ENCODE results near the gene FSTL4. TPM values are rescaled to one million over a fixed set of nuclear protein-coding genes. Genes with fewer than 3 reads are reported as not detected.

The FSTL4 gene
- total and polyA plus RNA-seq, 2 experiments from 2014 or later = 0.47 to 0.74 TPM

GRCh38 chr5:133296624-133297023, 315.7 kb downstream of the FSTL4 start:
- no peak overlapping the region for H3K27ac ChIP-seq
- no peaks in the 10 kb centered on the region for H3K4me1 ChIP-seq (ENCODE audit: insufficient read depth)
- no peaks in the 10 kb centered on the region for H4K20me1 ChIP-seq (ENCODE audit: insufficient read depth, poor library complexity, severe bottlenecking)
- TF ChIP-seq EZH2 (IDR thresholded peaks at IDR 0.05; ENCODE audit: borderline replicate concordance) = no peak
- no peak for TF ChIP-seq EZH2phosphoT487 (IDR thresholded peaks at IDR 0.05; ENCODE audit: low read depth, severe bottlenecking, unreplicated experiment)
- TF ChIP-seq CTCF (IDR thresholded peaks at IDR 0.05; ENCODE audit: poor library complexity) = no peak
- no peaks in the 10 kb centered on the region for H3K79me2 ChIP-seq
- H3K36me3 ChIP-seq (replicated peaks; ENCODE audit: insufficient read depth, low read depth) = no peaks in the 10 kb centered on the region
- H3K9me2 ChIP-seq (replicated peaks; ENCODE audit: insufficient read depth) = no peaks in the 10 kb centered on the region
- no peak overlapping the region for H3K4me3 ChIP-seq
- no peaks in the 10 kb centered on the region for H3K27me3 ChIP-seq
- no peak overlapping the region for H2AFZ ChIP-seq
- no peak overlapping the region for H3K4me2 ChIP-seq
- no peaks in the 10 kb centered on the region for H3K9me3 ChIP-seq (ENCODE audit: low read depth)
- DNase-seq (ENCODE audit: low spot score) = no peak
- WGBS (ENCODE audit: low lambda C conversion rate, missing lambda C conversion rate) = 56% methylated on average over 5 of the region's 5 CpGs

GRCh38 chr5:133295520-133295919, 316.8 kb downstream of the FSTL4 start:
- Histone ChIP-seq H3K27ac (no peak overlapping the region), H3K4me1 (ENCODE audit: insufficient read depth) (no peaks in the 10 kb centered on the region), H2AFZ (no peak overlapping the region), H3K27me3 (no peaks in the 10 kb centered on the region), H3K36me3 (replicated peaks; ENCODE audit: insufficient read depth, low read depth) (no peaks in the 10 kb centered on the region), H3K79me2 (no peaks in the 10 kb centered on the region), H3K9me3 (ENCODE audit: low read depth) (no peaks in the 10 kb centered on the region), H3K4me2 (no peak overlapping the region), H3K9me2 (replicated peaks; ENCODE audit: insufficient read depth) (no peaks in the 10 kb centered on the region), H4K20me1 (ENCODE audit: insufficient read depth, poor library complexity, severe bottlenecking) (no peaks in the 10 kb centered on the region), H3K4me3 (no peak overlapping the region)
- TF ChIP-seq EZH2 (IDR thresholded peaks at IDR 0.05; ENCODE audit: borderline replicate concordance) (no peak), CTCF (IDR thresholded peaks at IDR 0.05; ENCODE audit: poor library complexity) (no peak), EZH2phosphoT487 (IDR thresholded peaks at IDR 0.05; ENCODE audit: low read depth, severe bottlenecking, unreplicated experiment) (no peak)
- WGBS (ENCODE audit: low lambda C conversion rate, missing lambda C conversion rate) = 91% methylated on average over 3 of the region's 3 CpGs
- no peak for DNase-seq (ENCODE audit: low spot score)

GRCh38 chr5:133294380-133294779, 318.0 kb downstream of the FSTL4 start:
- WGBS (ENCODE audit: low lambda C conversion rate, missing lambda C conversion rate) = 67% methylated on average over 3 of the region's 3 CpGs
- H3K4me1 ChIP-seq (ENCODE audit: insufficient read depth) = peaks cover 4% of the 10 kb centered on the region
- H3K36me3 ChIP-seq (replicated peaks; ENCODE audit: insufficient read depth, low read depth) = no peaks in the 10 kb centered on the region
- H3K27me3 ChIP-seq = no peaks in the 10 kb centered on the region
- H3K9me3 ChIP-seq (ENCODE audit: low read depth) = no peaks in the 10 kb centered on the region
- no peak for DNase-seq (ENCODE audit: low spot score)
- no peak for TF ChIP-seq EZH2phosphoT487 (IDR thresholded peaks at IDR 0.05; ENCODE audit: low read depth, severe bottlenecking, unreplicated experiment)
- H2AFZ ChIP-seq = no peak overlapping the region
- no peaks in the 10 kb centered on the region for H3K9me2 ChIP-seq (replicated peaks; ENCODE audit: insufficient read depth)
- no peak overlapping the region for H3K4me2 ChIP-seq
- no peaks in the 10 kb centered on the region for H4K20me1 ChIP-seq (ENCODE audit: insufficient read depth, poor library complexity, severe bottlenecking)
- H3K27ac ChIP-seq = no peak overlapping the region
- H3K79me2 ChIP-seq = no peaks in the 10 kb centered on the region
- H3K4me3 ChIP-seq = no peak overlapping the region

- H3K9me2 ChIP-seq (replicated peaks; ENCODE audit: insufficient read depth) = no peaks in the 10 kb centered on the region
- H3K27ac ChIP-seq = no peak overlapping the region
- WGBS (ENCODE audit: low lambda C conversion rate, missing lambda C conversion rate) = 83% methylated on average over 7 of the region's 7 CpGs
- no peak overlapping the region for H3K4me2 ChIP-seq
- TF ChIP-seq CTCF (IDR thresholded peaks at IDR 0.05; ENCODE audit: poor library complexity) = no peak
- TF ChIP-seq EZH2 (IDR thresholded peaks at IDR 0.05; ENCODE audit: borderline replicate concordance) = no peak
- TF ChIP-seq EZH2phosphoT487 (IDR thresholded peaks at IDR 0.05; ENCODE audit: low read depth, severe bottlenecking, unreplicated experiment) = no peak
- peaks cover 4% of the 10 kb centered on the region for H3K4me1 ChIP-seq (ENCODE audit: insufficient read depth)
- no peaks in the 10 kb centered on the region for H3K27me3 ChIP-seq
- no peaks in the 10 kb centered on the region for H3K9me3 ChIP-seq (ENCODE audit: low read depth)
- H3K79me2 ChIP-seq = no peaks in the 10 kb centered on the region
- no peak overlapping the region for H3K4me3 ChIP-seq
- no peak for DNase-seq (ENCODE audit: low spot score)
- H4K20me1 ChIP-seq (ENCODE audit: insufficient read depth, poor library complexity, severe bottlenecking) = no peaks in the 10 kb centered on the region
- H3K36me3 ChIP-seq (replicated peaks; ENCODE audit: insufficient read depth, low read depth) = no peaks in the 10 kb centered on the region
- no peak overlapping the region for H2AFZ ChIP-seq
Observed at GRCh38 chr5:133293960-133294359, 318.4 kb downstream of the FSTL4 start.
